ENCODE measurements around the gene RBKS.

The RBKS gene

GRCh38 chr2:27838502-27838901 is 51.7 kb downstream of the RBKS start:
- DNase-seq (ENCODE audit: low read depth in 2 of 3, low spot score in 2 of 3): no peak

- no peak for DNase-seq (ENCODE audit: low read depth in 2 of 3, low spot score in 2 of 3)
These were observed 56.3 kb downstream of the RBKS start for GRCh38 chr2:27833931-27834330.

- no peak for DNase-seq (ENCODE audit: low read depth in 2 of 3, low spot score in 2 of 3)
These were observed 57.8 kb downstream of the RBKS start for GRCh38 chr2:27832396-27832795.

GRCh38 chr2:27831279-27832050 is 58.7 kb downstream of the RBKS start:
- no peak for DNase-seq (ENCODE audit: low read depth in 2 of 3, low spot score in 2 of 3)

GRCh38 chr2:27830656-27831055 is 59.5 kb downstream of the RBKS start:
- DNase-seq (ENCODE audit: low read depth in 2 of 3, low spot score in 2 of 3): no peak

GRCh38 chr2:27829791-27830190 is 60.4 kb downstream of the RBKS start:
- DNase-seq (ENCODE audit: low read depth in 2 of 3, low spot score in 2 of 3): no peak

GRCh38 chr2:27828305-27828704 is 61.9 kb downstream of the RBKS start:
- no peak for DNase-seq (ENCODE audit: low read depth in 2 of 3, low spot score in 2 of 3)

GRCh38 chr2:27824401-27824800 is 65.8 kb downstream of the RBKS start:
- no peak for DNase-seq (ENCODE audit: low read depth in 2 of 3, low spot score in 2 of 3)

- DNase-seq (ENCODE audit: low read depth in 2 of 3, low spot score in 2 of 3): no peak
These were observed 66.6 kb downstream of the RBKS start for GRCh38 chr2:27823569-27823968.

GRCh38 chr2:27823135-27823534 is 67.1 kb downstream of the RBKS start:
- DNase-seq (ENCODE audit: low read depth in 2 of 3, low spot score in 2 of 3): no peak

GRCh38 chr2:27822049-27822448 is 68.1 kb downstream of the RBKS start:
- no peak for DNase-seq (ENCODE audit: low read depth in 2 of 3, low spot score in 2 of 3)

GRCh38 chr2:27815860-27816438 is 74.2 kb downstream of the RBKS start:
- DNase-seq (ENCODE audit: low read depth in 2 of 3, low spot score in 2 of 3): no peak

- DNase-seq (ENCODE audit: low read depth in 2 of 3, low spot score in 2 of 3): no peak
These were observed 75.4 kb downstream of the RBKS start for GRCh38 chr2:27814758-27815157.

GRCh38 chr2:27811768-27812167 is 78.4 kb downstream of the RBKS start:
- DNase-seq (ENCODE audit: low read depth in 2 of 3, low spot score in 2 of 3): no peak

GRCh38 chr2:27810455-27810854 is 79.7 kb downstream of the RBKS start:
- no peak for DNase-seq (ENCODE audit: low read depth in 2 of 3, low spot score in 2 of 3)

- DNase-seq (ENCODE audit: low read depth in 2 of 3, low spot score in 2 of 3): no peak
These were observed 80.4 kb downstream of the RBKS start for GRCh38 chr2:27809761-27810241.

GRCh38 chr2:27808984-27809383 is 81.2 kb downstream of the RBKS start:
- DNase-seq (ENCODE audit: low read depth in 2 of 3, low spot score in 2 of 3): no peak

GRCh38 chr2:27808418-27808817 is 81.8 kb downstream of the RBKS start:
- no peak for DNase-seq (ENCODE audit: low read depth in 2 of 3, low spot score in 2 of 3)

GRCh38 chr2:27807476-27807875 is 82.7 kb downstream of the RBKS start:
- no peak for DNase-seq (ENCODE audit: low read depth in 2 of 3, low spot score in 2 of 3)

GRCh38 chr2:27806311-27807059 is 83.7 kb downstream of the RBKS start:
- no peak for DNase-seq (ENCODE audit: low read depth in 2 of 3, low spot score in 2 of 3)

GRCh38 chr2:27805180-27805579 is 85.0 kb downstream of the RBKS start:
- no peak for DNase-seq (ENCODE audit: low read depth in 2 of 3, low spot score in 2 of 3)

GRCh38 chr2:27804146-27804545 is 86.0 kb downstream of the RBKS start:
- no peak for DNase-seq (ENCODE audit: low read depth in 2 of 3, low spot score in 2 of 3)

All from activated CD8-positive, alpha-beta memory T cell treated with anti-CD3 and anti-CD28 coated beads for 48 hours (primary cell).